Transverse colon (tissue), 4 donors: ENCODE measurements around the gene NCEH1.

Source experiments
- POLR2A ChIP-seq: fragments of 450-650 bp; IDR thresholded peaks from one replicate; pipeline ENCODE4 v1.6.1; 2016; ENCODE audit warnings: antibody characterized with exemption, mild to moderate bottlenecking, moderate library complexity
- POLR2AphosphoS5 ChIP-seq, 3 donors: sonication (generic); formaldehyde crosslinking; IDR thresholded peaks; one replicate each; pipeline ENCODE4 v1.6.1; 2016; ENCODE audit warnings: antibody characterized with exemption in 3 of 3
- TF ChIP-seq, protein P1 (sequence below), 5 experiments: fragments of 200-600 bp in 3 of 5; fragments of 450-650 bp in 2 of 5; sonication (generic) in 3 of 5; IDR thresholded peaks; 1 replicate in 2 of 5; 2 replicates in 3 of 5; pipeline ENCODE4 v1.5.1; 2016 to 2017; ENCODE audit warnings: antibody characterized with exemption in 5 of 5, inconsistent platforms in 3 of 5, mild to moderate bottlenecking in 2 of 5, moderate library complexity in 1 of 5

DNA sequence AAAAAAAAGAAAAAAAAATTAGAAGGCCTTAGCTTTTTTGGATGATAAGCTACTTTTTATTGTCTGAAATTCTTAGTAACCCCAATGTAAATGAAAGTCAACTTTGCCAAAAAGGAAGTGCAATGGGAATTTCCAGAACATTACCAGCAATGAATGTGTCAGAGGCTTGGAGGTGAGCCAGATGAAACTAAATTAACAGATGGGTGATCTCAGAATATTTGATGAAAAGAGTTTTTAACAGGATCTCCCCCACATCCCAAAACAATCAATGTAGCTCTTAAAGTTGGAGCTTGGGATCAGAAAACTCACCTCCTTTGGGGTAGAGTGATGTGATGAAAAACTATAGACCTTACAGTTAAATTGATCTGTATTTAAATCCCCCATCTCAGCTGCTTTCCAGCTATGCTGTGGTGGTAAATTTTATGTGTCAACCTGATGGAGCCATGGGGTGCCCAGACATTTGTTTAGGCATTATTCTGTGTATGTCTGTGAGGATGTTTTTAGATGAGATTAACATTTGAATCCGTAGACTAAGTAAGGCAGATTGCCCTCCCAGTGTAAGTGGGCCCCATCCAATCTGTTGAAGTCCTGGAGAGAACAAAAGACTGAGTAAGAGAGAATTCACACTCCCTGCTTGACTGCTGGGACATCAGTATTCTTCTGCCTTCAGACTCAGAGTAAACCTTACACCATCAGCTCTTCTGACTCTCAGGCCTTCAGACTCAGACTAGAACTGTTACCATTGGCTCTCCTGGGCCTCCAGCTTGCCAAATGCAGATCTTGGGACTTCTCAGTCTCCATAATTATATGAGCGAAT, 103.4 kb downstream of the NCEH1 start:
- TF ChIP-seq POLR2A, result no peak
- TF ChIP-seq, protein P1, sequence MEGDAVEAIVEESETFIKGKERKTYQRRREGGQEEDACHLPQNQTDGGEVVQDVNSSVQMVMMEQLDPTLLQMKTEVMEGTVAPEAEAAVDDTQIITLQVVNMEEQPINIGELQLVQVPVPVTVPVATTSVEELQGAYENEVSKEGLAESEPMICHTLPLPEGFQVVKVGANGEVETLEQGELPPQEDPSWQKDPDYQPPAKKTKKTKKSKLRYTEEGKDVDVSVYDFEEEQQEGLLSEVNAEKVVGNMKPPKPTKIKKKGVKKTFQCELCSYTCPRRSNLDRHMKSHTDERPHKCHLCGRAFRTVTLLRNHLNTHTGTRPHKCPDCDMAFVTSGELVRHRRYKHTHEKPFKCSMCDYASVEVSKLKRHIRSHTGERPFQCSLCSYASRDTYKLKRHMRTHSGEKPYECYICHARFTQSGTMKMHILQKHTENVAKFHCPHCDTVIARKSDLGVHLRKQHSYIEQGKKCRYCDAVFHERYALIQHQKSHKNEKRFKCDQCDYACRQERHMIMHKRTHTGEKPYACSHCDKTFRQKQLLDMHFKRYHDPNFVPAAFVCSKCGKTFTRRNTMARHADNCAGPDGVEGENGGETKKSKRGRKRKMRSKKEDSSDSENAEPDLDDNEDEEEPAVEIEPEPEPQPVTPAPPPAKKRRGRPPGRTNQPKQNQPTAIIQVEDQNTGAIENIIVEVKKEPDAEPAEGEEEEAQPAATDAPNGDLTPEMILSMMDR (IDR thresholded peaks at IDR 0.05), result no peak
- TF ChIP-seq POLR2AphosphoS5 (IDR thresholded peaks at IDR 0.05), result no peak
